K562 (cell line): Measurements from ENCODE around the gene PHYKPL. TPM values are rescaled to one million over a fixed set of nuclear protein-coding genes. Genes with fewer than 3 reads are reported as not detected.
A peak's percentile ranks its signal among the peaks of the same experiment; 100 is the strongest.

Source experiments
- ATF1 ChIP-seq, 2 experiments: fragments of 450-650 bp in 1 of 2; IDR thresholded peaks; 2 replicates each; pipeline ENCODE4 v1.6.1; 2016; ENCODE audit warnings: missing compliant biosample characterization in 1 of 2, missing genetic modification characterization in 1 of 2
- CEBPG ChIP-seq, 3 experiments: fragments of 200-800 bp in 1 of 3; sonication (Bioruptor generic) in 1 of 3; sonication (generic) in 1 of 3; formaldehyde crosslinking in 1 of 3; IDR thresholded peaks in 2 of 3; conservative IDR thresholded peaks in 1 of 3; 2 replicates each; pipeline versions ENCODE4 v1.6.1 to v1.8.0; 2016 to 2022; ENCODE audit warnings: missing compliant biosample characterization in 2 of 3, missing genetic modification characterization in 2 of 3, mild to moderate bottlenecking in 1 of 3, missing genetic modification reagents in 1 of 3
- CREM ChIP-seq: IDR thresholded peaks from 2 replicates; pipeline ENCODE4 v1.6.1; 2014; ENCODE audit warnings: antibody characterized with exemption, low read depth
- FOSL1 ChIP-seq: fragments of 200-800 bp; sonication (Bioruptor generic); conservative IDR thresholded peaks from 2 replicates; pipeline ENCODE4 v1.6.1; 2016; ENCODE audit warnings: missing genetic modification characterization, missing compliant biosample characterization
- HMGN3 ChIP-seq: IDR thresholded peaks from 2 replicates; pipeline ENCODE4 v1.6.1; 2011; ENCODE audit warnings: borderline replicate concordance, low read depth, mild to moderate bottlenecking, mixed read lengths, low read length; ENCODE audit not compliant: insufficient read length; ENCODE audit errors: extremely low read depth
- MTA3 ChIP-seq: fragments of 450-650 bp; formaldehyde crosslinking; IDR thresholded peaks from 2 replicates; pipeline ENCODE4 v1.6.1; 2017; ENCODE audit warnings: mild to moderate bottlenecking, borderline replicate concordance
- NR2C2 ChIP-seq, 2 experiments: fragments of 200-800 bp in 1 of 2; sonication (Bioruptor generic) in 1 of 2; sonication (generic) in 1 of 2; formaldehyde crosslinking in 1 of 2; IDR thresholded peaks; 2 replicates each; pipeline versions ENCODE4 v1.6.1 to v1.8.0; 2016 to 2022; ENCODE audit warnings: mild to moderate bottlenecking in 1 of 2, missing compliant biosample characterization in 1 of 2, missing genetic modification characterization in 1 of 2, missing genetic modification reagents in 1 of 2
- RBM39 ChIP-seq: fragments of 200-400 bp; formaldehyde crosslinking; optimal IDR thresholded peaks from 2 replicates; pipeline ENCODE3; 2018; ENCODE audit warnings: low read depth, low read length
- SPI1 ChIP-seq: IDR thresholded peaks from 2 replicates; pipeline ENCODE4 v1.6.1; 2011; ENCODE audit warnings: low read depth, low read length, control low read depth, borderline replicate concordance
- ZNF12 ChIP-seq: sonication (generic); formaldehyde crosslinking; IDR thresholded peaks from 2 replicates; pipeline ENCODE4 v1.4.0; 2020; ENCODE audit warnings: mild to moderate bottlenecking, missing genetic modification reagents
- polyA plus RNA-seq, 8 experiments: library from polyadenylated mRNA; depleted of rRNA in 4 of 8; stranded (reverse) in 5 of 8; unstranded in 3 of 8; fragments of >200 nt; fragmentation: Nextera tagmentation in 2 of 8; fragmentation: Illumina TruSeq in 1 of 8; extraction: Ambion mirVana in 2 of 8; extraction: Trizol in 1 of 8; gene quantifications; 2 replicates each; pipeline versions ENCODE4 v1.2.1 to v1.2.3, GENCODE V29; 2011 to 2014; ENCODE audit warnings: inconsistent platforms in 1 of 8, missing spikeins in 1 of 8
- total RNA-seq, 7 experiments: library from RNA; depleted of rRNA in 6 of 7; stranded (reverse); fragments of >200 nt in 6 of 7; fragmentation: Illumina TruSeq in 2 of 7; extraction: Trizol in 2 of 7; gene quantifications; 2 replicates each; pipeline versions ENCODE4 v1.2.1 to v1.2.3, GENCODE V29; 2011 to 2021; ENCODE audit warnings: low replicate concordance in 1 of 7
- TF ChIP-seq, protein P1 (sequence below): fragments of 450-650 bp; IDR thresholded peaks from 2 replicates; pipeline ENCODE4 v1.6.1; 2016; ENCODE audit warnings: mild to moderate bottlenecking, moderate library complexity

Gene PHYKPL
- total and polyA plus RNA-seq, 9 of the 15 experiments (the other 6 are each of a cell fraction or from before 2014, with no cell fraction given): 4.7 to 34.7 (median 18.6) TPM

- TF ChIP-seq, protein P1, sequence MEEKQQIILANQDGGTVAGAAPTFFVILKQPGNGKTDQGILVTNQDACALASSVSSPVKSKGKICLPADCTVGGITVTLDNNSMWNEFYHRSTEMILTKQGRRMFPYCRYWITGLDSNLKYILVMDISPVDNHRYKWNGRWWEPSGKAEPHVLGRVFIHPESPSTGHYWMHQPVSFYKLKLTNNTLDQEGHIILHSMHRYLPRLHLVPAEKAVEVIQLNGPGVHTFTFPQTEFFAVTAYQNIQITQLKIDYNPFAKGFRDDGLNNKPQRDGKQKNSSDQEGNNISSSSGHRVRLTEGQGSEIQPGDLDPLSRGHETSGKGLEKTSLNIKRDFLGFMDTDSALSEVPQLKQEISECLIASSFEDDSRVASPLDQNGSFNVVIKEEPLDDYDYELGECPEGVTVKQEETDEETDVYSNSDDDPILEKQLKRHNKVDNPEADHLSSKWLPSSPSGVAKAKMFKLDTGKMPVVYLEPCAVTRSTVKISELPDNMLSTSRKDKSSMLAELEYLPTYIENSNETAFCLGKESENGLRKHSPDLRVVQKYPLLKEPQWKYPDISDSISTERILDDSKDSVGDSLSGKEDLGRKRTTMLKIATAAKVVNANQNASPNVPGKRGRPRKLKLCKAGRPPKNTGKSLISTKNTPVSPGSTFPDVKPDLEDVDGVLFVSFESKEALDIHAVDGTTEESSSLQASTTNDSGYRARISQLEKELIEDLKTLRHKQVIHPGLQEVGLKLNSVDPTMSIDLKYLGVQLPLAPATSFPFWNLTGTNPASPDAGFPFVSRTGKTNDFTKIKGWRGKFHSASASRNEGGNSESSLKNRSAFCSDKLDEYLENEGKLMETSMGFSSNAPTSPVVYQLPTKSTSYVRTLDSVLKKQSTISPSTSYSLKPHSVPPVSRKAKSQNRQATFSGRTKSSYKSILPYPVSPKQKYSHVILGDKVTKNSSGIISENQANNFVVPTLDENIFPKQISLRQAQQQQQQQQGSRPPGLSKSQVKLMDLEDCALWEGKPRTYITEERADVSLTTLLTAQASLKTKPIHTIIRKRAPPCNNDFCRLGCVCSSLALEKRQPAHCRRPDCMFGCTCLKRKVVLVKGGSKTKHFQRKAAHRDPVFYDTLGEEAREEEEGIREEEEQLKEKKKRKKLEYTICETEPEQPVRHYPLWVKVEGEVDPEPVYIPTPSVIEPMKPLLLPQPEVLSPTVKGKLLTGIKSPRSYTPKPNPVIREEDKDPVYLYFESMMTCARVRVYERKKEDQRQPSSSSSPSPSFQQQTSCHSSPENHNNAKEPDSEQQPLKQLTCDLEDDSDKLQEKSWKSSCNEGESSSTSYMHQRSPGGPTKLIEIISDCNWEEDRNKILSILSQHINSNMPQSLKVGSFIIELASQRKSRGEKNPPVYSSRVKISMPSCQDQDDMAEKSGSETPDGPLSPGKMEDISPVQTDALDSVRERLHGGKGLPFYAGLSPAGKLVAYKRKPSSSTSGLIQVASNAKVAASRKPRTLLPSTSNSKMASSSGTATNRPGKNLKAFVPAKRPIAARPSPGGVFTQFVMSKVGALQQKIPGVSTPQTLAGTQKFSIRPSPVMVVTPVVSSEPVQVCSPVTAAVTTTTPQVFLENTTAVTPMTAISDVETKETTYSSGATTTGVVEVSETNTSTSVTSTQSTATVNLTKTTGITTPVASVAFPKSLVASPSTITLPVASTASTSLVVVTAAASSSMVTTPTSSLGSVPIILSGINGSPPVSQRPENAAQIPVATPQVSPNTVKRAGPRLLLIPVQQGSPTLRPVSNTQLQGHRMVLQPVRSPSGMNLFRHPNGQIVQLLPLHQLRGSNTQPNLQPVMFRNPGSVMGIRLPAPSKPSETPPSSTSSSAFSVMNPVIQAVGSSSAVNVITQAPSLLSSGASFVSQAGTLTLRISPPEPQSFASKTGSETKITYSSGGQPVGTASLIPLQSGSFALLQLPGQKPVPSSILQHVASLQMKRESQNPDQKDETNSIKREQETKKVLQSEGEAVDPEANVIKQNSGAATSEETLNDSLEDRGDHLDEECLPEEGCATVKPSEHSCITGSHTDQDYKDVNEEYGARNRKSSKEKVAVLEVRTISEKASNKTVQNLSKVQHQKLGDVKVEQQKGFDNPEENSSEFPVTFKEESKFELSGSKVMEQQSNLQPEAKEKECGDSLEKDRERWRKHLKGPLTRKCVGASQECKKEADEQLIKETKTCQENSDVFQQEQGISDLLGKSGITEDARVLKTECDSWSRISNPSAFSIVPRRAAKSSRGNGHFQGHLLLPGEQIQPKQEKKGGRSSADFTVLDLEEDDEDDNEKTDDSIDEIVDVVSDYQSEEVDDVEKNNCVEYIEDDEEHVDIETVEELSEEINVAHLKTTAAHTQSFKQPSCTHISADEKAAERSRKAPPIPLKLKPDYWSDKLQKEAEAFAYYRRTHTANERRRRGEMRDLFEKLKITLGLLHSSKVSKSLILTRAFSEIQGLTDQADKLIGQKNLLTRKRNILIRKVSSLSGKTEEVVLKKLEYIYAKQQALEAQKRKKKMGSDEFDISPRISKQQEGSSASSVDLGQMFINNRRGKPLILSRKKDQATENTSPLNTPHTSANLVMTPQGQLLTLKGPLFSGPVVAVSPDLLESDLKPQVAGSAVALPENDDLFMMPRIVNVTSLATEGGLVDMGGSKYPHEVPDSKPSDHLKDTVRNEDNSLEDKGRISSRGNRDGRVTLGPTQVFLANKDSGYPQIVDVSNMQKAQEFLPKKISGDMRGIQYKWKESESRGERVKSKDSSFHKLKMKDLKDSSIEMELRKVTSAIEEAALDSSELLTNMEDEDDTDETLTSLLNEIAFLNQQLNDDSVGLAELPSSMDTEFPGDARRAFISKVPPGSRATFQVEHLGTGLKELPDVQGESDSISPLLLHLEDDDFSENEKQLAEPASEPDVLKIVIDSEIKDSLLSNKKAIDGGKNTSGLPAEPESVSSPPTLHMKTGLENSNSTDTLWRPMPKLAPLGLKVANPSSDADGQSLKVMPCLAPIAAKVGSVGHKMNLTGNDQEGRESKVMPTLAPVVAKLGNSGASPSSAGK: peak; percentile 46; the same call in 1 of the 2 replicates
- no peak for TF ChIP-seq NR2C2 (CRISPR knock-in tag; IDR thresholded peaks at IDR 0.05)
- TF ChIP-seq NR2C2 (tag; IDR thresholded peaks at IDR 0.05): peak; percentile 61
- TF ChIP-seq ZNF12: 0 out of 2 replicates have a peak, but pooled peaks have one; percentile 60
- peak; percentile 52; the same call in 1 of the 2 replicates for TF ChIP-seq MTA3
- peak; percentile 31; the same call in 1 of the 2 replicates for TF ChIP-seq FOSL1 (tag)
- no peak for TF ChIP-seq RBM39
- TF ChIP-seq CEBPG (CRISPR knock-in tag; IDR thresholded peaks at IDR 0.05): 0 out of 2 replicates have a peak, but pooled peaks have one; percentile 17
- TF ChIP-seq CEBPG (tag; conservative IDR thresholded peaks at IDR 0.05 in 1 of 2, IDR thresholded peaks at IDR 0.05 in 1 of 2): no peak
- TF ChIP-seq SPI1: no peak
- TF ChIP-seq ATF1 (CRISPR knock-in tag; IDR thresholded peaks at IDR 0.05): no peak
- TF ChIP-seq ATF1 (tag; IDR thresholded peaks at IDR 0.05): peak; percentile 68
- TF ChIP-seq HMGN3: peak; percentile 72
- peak; percentile 49 for TF ChIP-seq CREM
Observed at GRCh38 chr5:178232124-178232919, at the start of gene PHYKPL (continued).
